ENCODE results near the gene SLC47A1.

DNA sequence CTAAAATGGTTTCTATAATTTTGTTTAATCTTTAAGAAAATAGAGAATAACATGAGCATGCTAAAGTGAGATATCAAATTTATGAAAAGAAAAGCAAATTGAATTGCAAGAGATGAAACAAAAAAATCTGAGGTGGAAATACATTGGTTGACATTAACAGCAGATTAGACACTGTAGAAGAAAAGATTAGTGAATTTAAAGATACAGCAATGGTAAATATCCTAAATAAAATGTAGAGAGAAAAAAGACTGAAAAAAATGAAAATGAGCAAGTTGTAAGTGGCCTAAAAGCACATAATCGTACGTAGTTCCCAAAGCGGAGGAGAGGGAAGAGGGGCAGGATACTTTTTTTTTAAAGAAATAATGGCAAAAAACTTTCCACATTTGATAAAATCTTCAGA is 84.4 kb downstream of the SLC47A1 start:
- TF ChIP-seq POLR2A (IDR thresholded peaks at IDR 0.05; ENCODE audit: low read depth, low read length): no peak
- TF ChIP-seq POLR2AphosphoS5 (IDR thresholded peaks at IDR 0.05; ENCODE audit: low read depth, low read length): no peak
- no peak for TF ChIP-seq TAF1 (IDR thresholded peaks at IDR 0.05; ENCODE audit: low read depth, low read length)
- TF ChIP-seq POU2F2 (IDR thresholded peaks at IDR 0.05; ENCODE audit: low read depth, low read length): no peak
